HG03565 (cell line): ENCODE measurements around the gene MTHFR.

Experiments
- ATAC-seq: cut with Tn5 transposase; IDR thresholded peaks from one replicate; pipeline ENCODE4 v1.9.1; 2021; ENCODE audit warnings: mild to moderate bottlenecking, moderate library complexity; ENCODE audit not compliant: unreplicated experiment

MTHFR gene

GRCh38 chr1:11799099-11799498 lies 6.7 kb downstream of the MTHFR start:
- no peak for ATAC-seq

GRCh38 chr1:11797525-11798216 lies 8.1 kb downstream of the MTHFR start:
- no peak for ATAC-seq

- ATAC-seq = no peak
Observed at GRCh38 chr1:11796036-11796828, 9.5 kb downstream of the MTHFR start.

- ATAC-seq = no peak
Observed at GRCh38 chr1:11795238-11795890, 10.4 kb downstream of the MTHFR start.

- no peak for ATAC-seq
Observed at GRCh38 chr1:11794446-11795237, 11.1 kb downstream of the MTHFR start.

GRCh38 chr1:11793819-11794218 lies 11.9 kb downstream of the MTHFR start:
- no peak for ATAC-seq

GRCh38 chr1:11792106-11792505 lies 13.7 kb downstream of the MTHFR start:
- no peak for ATAC-seq

- ATAC-seq = no peak
Observed at GRCh38 chr1:11790880-11791715, 14.7 kb downstream of the MTHFR start.

GRCh38 chr1:11790101-11790879 lies 15.5 kb downstream of the MTHFR start:
- ATAC-seq = no peak

- ATAC-seq = no peak
Observed at GRCh38 chr1:11789126-11790067, 16.4 kb downstream of the MTHFR start.

- ATAC-seq = no peak
Observed at GRCh38 chr1:11788549-11789053, 17.2 kb downstream of the MTHFR start.

- ATAC-seq = no peak
Observed at GRCh38 chr1:11787804-11788436, 17.8 kb downstream of the MTHFR start.

GRCh38 chr1:11787251-11787803 lies 18.4 kb downstream of the MTHFR start:
- no peak for ATAC-seq

- no peak for ATAC-seq
Observed at GRCh38 chr1:11786168-11786567, 19.6 kb downstream of the MTHFR start.

- ATAC-seq = no peak
Observed at GRCh38 chr1:11784993-11785769, 20.6 kb downstream of the MTHFR start.

GRCh38 chr1:11784256-11784992 lies 21.3 kb downstream of the MTHFR start:
- ATAC-seq = no peak
